ENCODE results near the gene COX7B2. TPM values are rescaled to one million over a fixed set of nuclear protein-coding genes. Genes with fewer than 3 reads are reported as not detected.

Gene COX7B2
- polyA plus RNA-seq, 2 of the 4 experiments (the other 2 are of a cell fraction), result not detected

DNA sequence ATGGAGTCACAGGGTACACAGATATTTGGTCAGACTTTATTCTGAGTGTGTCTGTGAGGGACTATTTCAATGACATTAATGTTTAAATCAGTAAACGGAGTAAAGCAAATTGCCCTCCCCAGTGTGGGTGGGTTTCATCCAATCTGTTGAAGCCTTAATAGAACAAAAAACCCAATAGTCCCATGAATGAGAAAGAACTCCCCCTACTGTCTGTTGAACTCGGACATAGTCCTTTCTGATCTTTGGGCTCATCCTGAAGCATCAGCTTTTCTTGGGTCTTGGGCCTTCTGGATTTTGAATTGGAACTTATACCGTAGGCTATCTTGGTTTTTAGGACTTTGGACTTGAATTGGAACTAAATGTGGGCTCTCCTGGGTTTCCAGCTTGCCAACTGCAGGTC is 193.6 kb downstream of the COX7B2 start:
- ChIA-PET CTCF (no interaction called here), POLR2A (no interaction called here)
- H3K9me3 ChIP-seq, result no peaks in the 10 kb centered on the region
- no peaks in the 10 kb centered on the region for H3K4me1 ChIP-seq
- H3K4me3 ChIP-seq, result no peak overlapping the region
- no peak overlapping the region for H3K27ac ChIP-seq
- FAIRE-seq (no peak), DNase-seq (ENCODE audit: low read depth in 1 of 2, low spot score in 1 of 2) (no peak), ATAC-seq (no peak)
- H3K4me2 ChIP-seq, result no peak overlapping the region
- TF ChIP-seq NFE2L2 (conservative IDR thresholded peaks at IDR 0.05; ENCODE audit: low read length) (no peak), EHMT2 (IDR thresholded peaks at IDR 0.05; ENCODE audit: low read depth) (no peak), NR3C1 (IDR thresholded peaks at IDR 0.05) (no peak), HOXB5 (CRISPR knock-in tag; IDR thresholded peaks at IDR 0.05) (no peak), CHD2 (IDR thresholded peaks at IDR 0.05; ENCODE audit: low read length, partially characterized antibody) (no peak), RNF2 (IDR thresholded peaks at IDR 0.05; ENCODE audit: borderline replicate concordance, low read depth) (no peak), HOXA7 (CRISPR knock-in tag; IDR thresholded peaks at IDR 0.05) (no peak), MAFK (IDR thresholded peaks at IDR 0.05; ENCODE audit: partially characterized antibody) (no peak), ZNF302 (CRISPR knock-in tag; IDR thresholded peaks at IDR 0.05) (no peak), JUNB (IDR thresholded peaks at IDR 0.05) (no peak), GATA3 (IDR thresholded peaks at IDR 0.05; ENCODE audit: borderline replicate concordance) (no peak), BHLHE40 (IDR thresholded peaks at IDR 0.05; ENCODE audit: low read depth, low read length) (no peak), CBX2 (IDR thresholded peaks at IDR 0.05; ENCODE audit: borderline replicate concordance, low read depth) (no peak)
- TF ChIP-seq, protein P1, sequence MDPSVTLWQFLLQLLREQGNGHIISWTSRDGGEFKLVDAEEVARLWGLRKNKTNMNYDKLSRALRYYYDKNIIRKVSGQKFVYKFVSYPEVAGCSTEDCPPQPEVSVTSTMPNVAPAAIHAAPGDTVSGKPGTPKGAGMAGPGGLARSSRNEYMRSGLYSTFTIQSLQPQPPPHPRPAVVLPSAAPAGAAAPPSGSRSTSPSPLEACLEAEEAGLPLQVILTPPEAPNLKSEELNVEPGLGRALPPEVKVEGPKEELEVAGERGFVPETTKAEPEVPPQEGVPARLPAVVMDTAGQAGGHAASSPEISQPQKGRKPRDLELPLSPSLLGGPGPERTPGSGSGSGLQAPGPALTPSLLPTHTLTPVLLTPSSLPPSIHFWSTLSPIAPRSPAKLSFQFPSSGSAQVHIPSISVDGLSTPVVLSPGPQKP (IDR thresholded peaks at IDR 0.05; ENCODE audit: low read depth, low read length), result no peak
- TF ChIP-seq, protein P2, sequence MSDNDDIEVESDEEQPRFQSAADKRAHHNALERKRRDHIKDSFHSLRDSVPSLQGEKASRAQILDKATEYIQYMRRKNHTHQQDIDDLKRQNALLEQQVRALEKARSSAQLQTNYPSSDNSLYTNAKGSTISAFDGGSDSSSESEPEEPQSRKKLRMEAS (IDR thresholded peaks at IDR 0.05), result no peak
- TF ChIP-seq, protein P3, sequence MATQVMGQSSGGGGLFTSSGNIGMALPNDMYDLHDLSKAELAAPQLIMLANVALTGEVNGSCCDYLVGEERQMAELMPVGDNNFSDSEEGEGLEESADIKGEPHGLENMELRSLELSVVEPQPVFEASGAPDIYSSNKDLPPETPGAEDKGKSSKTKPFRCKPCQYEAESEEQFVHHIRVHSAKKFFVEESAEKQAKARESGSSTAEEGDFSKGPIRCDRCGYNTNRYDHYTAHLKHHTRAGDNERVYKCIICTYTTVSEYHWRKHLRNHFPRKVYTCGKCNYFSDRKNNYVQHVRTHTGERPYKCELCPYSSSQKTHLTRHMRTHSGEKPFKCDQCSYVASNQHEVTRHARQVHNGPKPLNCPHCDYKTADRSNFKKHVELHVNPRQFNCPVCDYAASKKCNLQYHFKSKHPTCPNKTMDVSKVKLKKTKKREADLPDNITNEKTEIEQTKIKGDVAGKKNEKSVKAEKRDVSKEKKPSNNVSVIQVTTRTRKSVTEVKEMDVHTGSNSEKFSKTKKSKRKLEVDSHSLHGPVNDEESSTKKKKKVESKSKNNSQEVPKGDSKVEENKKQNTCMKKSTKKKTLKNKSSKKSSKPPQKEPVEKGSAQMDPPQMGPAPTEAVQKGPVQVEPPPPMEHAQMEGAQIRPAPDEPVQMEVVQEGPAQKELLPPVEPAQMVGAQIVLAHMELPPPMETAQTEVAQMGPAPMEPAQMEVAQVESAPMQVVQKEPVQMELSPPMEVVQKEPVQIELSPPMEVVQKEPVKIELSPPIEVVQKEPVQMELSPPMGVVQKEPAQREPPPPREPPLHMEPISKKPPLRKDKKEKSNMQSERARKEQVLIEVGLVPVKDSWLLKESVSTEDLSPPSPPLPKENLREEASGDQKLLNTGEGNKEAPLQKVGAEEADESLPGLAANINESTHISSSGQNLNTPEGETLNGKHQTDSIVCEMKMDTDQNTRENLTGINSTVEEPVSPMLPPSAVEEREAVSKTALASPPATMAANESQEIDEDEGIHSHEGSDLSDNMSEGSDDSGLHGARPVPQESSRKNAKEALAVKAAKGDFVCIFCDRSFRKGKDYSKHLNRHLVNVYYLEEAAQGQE (IDR thresholded peaks at IDR 0.05), result no peak
- WGBS (ENCODE audit: missing lambda C conversion rate), result 0% methylated on average over 3 of the region's 3 CpGs

DNA sequence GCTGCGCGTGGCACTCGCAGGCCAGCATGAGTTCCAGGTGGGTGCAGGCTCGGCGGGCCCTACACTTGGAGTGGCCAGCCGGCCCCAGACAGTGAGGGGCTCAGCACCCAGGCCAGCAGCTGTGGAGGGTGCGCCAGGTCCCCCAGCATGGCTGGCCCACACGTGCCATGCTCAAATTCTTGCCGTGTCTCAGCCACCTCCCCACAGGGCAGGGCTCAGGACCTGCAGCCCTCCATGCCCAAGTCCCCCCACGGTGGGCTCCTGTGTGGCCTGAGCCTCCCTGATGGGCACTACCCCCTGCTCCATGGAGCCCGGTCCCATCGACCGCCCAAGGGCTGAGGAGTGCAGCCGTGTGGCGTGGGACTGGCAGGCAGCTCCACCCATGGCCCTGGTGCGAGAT is 210.2 kb downstream of the COX7B2 start:
- TF ChIP-seq TP53 (CRISPR knock-in tag; IDR thresholded peaks at IDR 0.05), result no peak
- POLR2A ChIA-PET, result no interaction called here
- WGBS (ENCODE audit: missing lambda C conversion rate), result 72% methylated on average over 3 of the region's 16 CpGs

More for the DNA sequence above, 210.2 kb downstream of the COX7B2 start:
- no peak overlapping the region for H3K4me2 ChIP-seq
- no peak for FAIRE-seq
- H3K4me3 ChIP-seq, result no peak overlapping the region
- ATAC-seq, result no peak
- CTCF ChIA-PET, result no interaction called here
- no peaks in the 10 kb centered on the region for H3K4me1 ChIP-seq
- no peak overlapping the region for H3K27ac ChIP-seq
- H3K9me3 ChIP-seq, result no peaks in the 10 kb centered on the region
- no peak for DNase-seq (ENCODE audit: low read depth in 1 of 2, low spot score in 1 of 2)

Other genes starting within 250 kb of the COX7B2 start
- not detected in 2 replicates for gene GABRA4, start 84.3 kb upstream of the COX7B2 start, polyA plus RNA-seq (2011; rRNA removed)
- not detected in 3 replicates for gene GABRA4, start 84.3 kb upstream of the COX7B2 start, polyA plus RNA-seq (2017; fragmentation: RNase III; extraction: RNeasy Plus Mini Kit Qiagen cat#74134 plus additional on column Dnase treatment)
- not detected in 2 replicates for gene GABRB1, start 122.3 kb upstream of the COX7B2 start, polyA plus RNA-seq (2011; rRNA removed)
- not detected in 3 replicates for gene GABRB1, start 122.3 kb upstream of the COX7B2 start, polyA plus RNA-seq (2017; fragmentation: RNase III; extraction: RNeasy Plus Mini Kit Qiagen cat#74134 plus additional on column Dnase treatment)